Measurements from ENCODE around the gene TBC1D2. TPM values are rescaled to one million over a fixed set of nuclear protein-coding genes. Genes with fewer than 3 reads are reported as not detected.
A peak's percentile ranks its signal among the peaks of the same experiment; 100 is the strongest.

Gene TBC1D2
- total and polyA plus RNA-seq, 2 of the 13 experiments (the other 11 are each of a cell fraction or from before 2014, with no cell fraction given), result 2.0 to 2.8 TPM

DNA sequence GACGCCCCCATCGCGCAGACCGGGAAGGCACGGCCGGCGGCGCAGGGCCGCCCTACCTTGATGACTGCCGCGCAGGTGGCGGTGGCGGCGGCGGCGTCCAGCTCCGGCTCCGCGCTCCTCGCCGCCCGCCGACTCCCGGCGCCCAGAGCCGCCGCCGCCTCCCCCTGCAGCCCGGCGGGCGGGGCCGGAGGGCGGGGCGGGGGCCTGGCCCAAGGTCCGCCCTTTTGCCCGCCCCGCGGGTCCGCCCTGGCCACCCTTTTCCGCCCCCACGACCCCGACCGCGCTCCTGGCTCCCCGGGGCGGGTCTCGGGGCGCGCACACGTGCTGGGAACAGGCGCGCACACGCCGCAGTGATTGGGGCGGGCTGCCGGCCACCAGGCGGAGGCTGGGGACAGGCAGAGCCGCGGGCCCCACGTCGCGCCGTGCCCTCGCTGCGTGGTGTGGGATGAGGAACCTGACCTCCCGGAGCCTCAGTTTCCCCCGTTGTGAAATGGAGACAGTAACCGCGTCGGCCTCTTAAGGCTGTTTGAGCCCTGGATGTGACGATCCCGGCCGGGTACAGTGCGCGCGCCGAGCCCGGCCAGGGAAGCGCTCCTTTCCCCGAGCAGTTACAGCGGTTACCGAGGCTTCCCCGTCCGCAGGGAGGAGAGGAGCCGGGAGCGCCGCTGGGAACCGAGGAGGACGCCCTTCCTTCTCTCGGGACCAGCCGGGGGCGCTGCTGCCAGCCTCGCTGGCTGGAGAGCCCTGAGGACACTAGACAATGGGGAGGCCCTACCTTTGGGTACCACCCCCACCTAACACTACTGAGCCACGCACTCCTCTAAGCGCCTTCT, 62.7 kb downstream of the TBC1D2 start, which contains the start of gene CORO2A (continued):
- TF ChIP-seq ZNF770 (CRISPR knock-in tag; IDR thresholded peaks at IDR 0.05), result peak; percentile 50
- TF ChIP-seq ZNF713 (CRISPR knock-in tag; IDR thresholded peaks at IDR 0.05), result peak; percentile 88; the same call in 1 of the 2 replicates
- 0 out of 2 replicates have a peak, but pooled peaks have one; percentile 34 for TF ChIP-seq ZNF564 (CRISPR knock-in tag; IDR thresholded peaks at IDR 0.05)
- TF ChIP-seq HNF1A (IDR thresholded peaks at IDR 0.05; ENCODE audit: low read depth), result no peak
- no peak for TF ChIP-seq HNF1A (CRISPR knock-in tag; IDR thresholded peaks at IDR 0.05; ENCODE audit: borderline replicate concordance)
- TF ChIP-seq ZNF674 (CRISPR knock-in tag; IDR thresholded peaks at IDR 0.05; ENCODE audit: low read depth), result 0 out of 2 replicates have a peak, but pooled peaks have one; percentile 53
- peak; percentile 64 for TF ChIP-seq ESRRA (CRISPR knock-in tag; IDR thresholded peaks at IDR 0.05; ENCODE audit: low read depth)
- TF ChIP-seq NR2F6 (IDR thresholded peaks at IDR 0.05), result no peak
- peak; percentile 6; the same call in 1 of the 2 replicates for TF ChIP-seq NR2F6 (CRISPR knock-in tag; IDR thresholded peaks at IDR 0.05)
- peak; percentile 15; the same call in 1 of the 2 replicates for TF ChIP-seq DRAP1 (CRISPR knock-in tag; IDR thresholded peaks at IDR 0.05)
- TF ChIP-seq ERF (CRISPR knock-in tag; IDR thresholded peaks at IDR 0.05), result peak; percentile 77; the same call in 1 of the 2 replicates
- TF ChIP-seq SP1 (IDR thresholded peaks at IDR 0.05), result no peak
- peak; percentile 42 for TF ChIP-seq SP1 (CRISPR knock-in tag; IDR thresholded peaks at IDR 0.05)
- peak; percentile 80; the same call in 1 of the 2 replicates for TF ChIP-seq KDM4B (CRISPR knock-in tag; IDR thresholded peaks at IDR 0.05)
- peak; percentile 83; the same call in 1 of the 2 replicates for TF ChIP-seq ARHGAP35 (CRISPR knock-in tag; IDR thresholded peaks at IDR 0.05; ENCODE audit: borderline replicate concordance)
- peak; percentile 30; the same call in 1 of the 2 replicates for TF ChIP-seq AKAP8 (CRISPR knock-in tag; IDR thresholded peaks at IDR 0.05)
- TF ChIP-seq EP300 (IDR thresholded peaks at IDR 0.05; ENCODE audit: low read depth in 2 of 2, low read length in 2 of 2), result 0 out of 4 replicates have a peak, but pooled peaks of 1 of the 2 experiments have one; percentile 24
- TF ChIP-seq EP300 (CRISPR knock-in tag; IDR thresholded peaks at IDR 0.05; ENCODE audit: borderline replicate concordance), result no peak; the same call in 1 of the 2 replicates
- TF ChIP-seq ZFAT (CRISPR knock-in tag; conservative IDR thresholded peaks at IDR 0.05), result no peak
- TF ChIP-seq SOX5 (CRISPR knock-in tag; IDR thresholded peaks at IDR 0.05; ENCODE audit: borderline replicate concordance), result peak; percentile 33; the same call in 1 of the 2 replicates
- TF ChIP-seq ETV5 (CRISPR knock-in tag; IDR thresholded peaks at IDR 0.05; ENCODE audit: borderline replicate concordance), result no peak

Data from HepG2 (cell line).